GM12875 (cell line): ENCODE data around the gene BABAM2.

ENCODE experiments used
- H3K4me3 ChIP-seq: one replicate; pipeline ENCODE4 v1.5.1; 2011; ENCODE audit warnings: low read depth, low read length, control low read depth
- TF ChIP-seq, protein P1 (sequence below): IDR thresholded peaks from 2 replicates; pipeline ENCODE4 v1.5.1; 2011; ENCODE audit warnings: low read depth, mild to moderate bottlenecking, control low read depth, inconsistent platforms, low read length, moderate library complexity, borderline replicate concordance; ENCODE audit not compliant: insufficient read depth

BABAM2 gene

GRCh38 chr2:28062867-28063266 lies 172.3 kb downstream of the BABAM2 start:
- TF ChIP-seq, protein P1, sequence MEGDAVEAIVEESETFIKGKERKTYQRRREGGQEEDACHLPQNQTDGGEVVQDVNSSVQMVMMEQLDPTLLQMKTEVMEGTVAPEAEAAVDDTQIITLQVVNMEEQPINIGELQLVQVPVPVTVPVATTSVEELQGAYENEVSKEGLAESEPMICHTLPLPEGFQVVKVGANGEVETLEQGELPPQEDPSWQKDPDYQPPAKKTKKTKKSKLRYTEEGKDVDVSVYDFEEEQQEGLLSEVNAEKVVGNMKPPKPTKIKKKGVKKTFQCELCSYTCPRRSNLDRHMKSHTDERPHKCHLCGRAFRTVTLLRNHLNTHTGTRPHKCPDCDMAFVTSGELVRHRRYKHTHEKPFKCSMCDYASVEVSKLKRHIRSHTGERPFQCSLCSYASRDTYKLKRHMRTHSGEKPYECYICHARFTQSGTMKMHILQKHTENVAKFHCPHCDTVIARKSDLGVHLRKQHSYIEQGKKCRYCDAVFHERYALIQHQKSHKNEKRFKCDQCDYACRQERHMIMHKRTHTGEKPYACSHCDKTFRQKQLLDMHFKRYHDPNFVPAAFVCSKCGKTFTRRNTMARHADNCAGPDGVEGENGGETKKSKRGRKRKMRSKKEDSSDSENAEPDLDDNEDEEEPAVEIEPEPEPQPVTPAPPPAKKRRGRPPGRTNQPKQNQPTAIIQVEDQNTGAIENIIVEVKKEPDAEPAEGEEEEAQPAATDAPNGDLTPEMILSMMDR = no peak

DNA sequence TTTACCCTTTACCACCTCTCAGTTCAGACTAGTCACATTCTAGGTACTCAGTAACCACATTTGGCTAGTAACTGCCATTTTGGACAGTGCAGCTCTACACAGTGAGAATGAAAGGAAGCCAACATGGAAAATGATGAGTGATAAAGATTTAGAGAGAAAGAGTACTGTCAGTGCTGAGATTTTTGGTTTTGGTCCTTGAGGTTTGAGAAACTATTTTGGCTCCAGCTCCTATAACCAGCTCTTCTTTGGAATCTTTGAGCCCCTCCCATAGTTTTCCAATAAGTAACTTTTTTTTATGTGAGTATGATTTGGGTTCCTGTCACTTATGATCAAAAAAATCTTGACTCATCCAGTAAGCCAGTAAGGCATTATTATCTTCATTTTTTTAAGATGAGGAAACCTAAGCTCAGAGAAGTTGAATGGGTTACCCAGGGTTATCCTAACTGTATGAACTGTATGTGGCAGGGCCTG lies 173.0 kb downstream of the BABAM2 start:
- TF ChIP-seq, protein P1 = no peak
- H3K4me3 ChIP-seq = no peak overlapping the region

More at GRCh38 chr2:28062867-28063266, 172.3 kb downstream of the BABAM2 start:
- no peak overlapping the region for H3K4me3 ChIP-seq

- no peak overlapping the region for H3K4me3 ChIP-seq
- TF ChIP-seq, protein P1 = no peak
These were observed 177.1 kb downstream of the BABAM2 start for GRCh38 chr2:28067602-28068001.

GRCh38 chr2:28068088-28068487 lies 177.6 kb downstream of the BABAM2 start:
- TF ChIP-seq, protein P1 = no peak
- H3K4me3 ChIP-seq = no peak overlapping the region

DNA sequence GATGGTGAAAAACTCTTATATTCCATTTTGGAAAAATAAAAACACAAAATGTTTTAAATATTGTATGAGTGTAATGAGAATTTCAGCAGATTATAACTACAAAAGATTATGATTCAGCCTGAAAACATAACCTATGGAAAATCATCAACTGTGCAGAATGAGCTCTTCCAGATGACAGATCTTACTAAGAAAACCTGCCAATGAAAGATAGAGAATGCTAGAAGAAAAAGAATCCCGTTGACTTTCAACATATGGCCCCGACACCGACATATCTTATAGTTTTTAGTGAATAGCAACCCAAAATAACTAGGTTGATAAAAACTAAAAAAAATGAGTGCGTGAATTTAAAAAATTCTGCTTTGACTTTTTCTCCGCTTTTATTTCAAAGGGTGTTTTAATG lies 178.0 kb downstream of the BABAM2 start:
- TF ChIP-seq, protein P1 = no peak
- H3K4me3 ChIP-seq = no peak overlapping the region

DNA sequence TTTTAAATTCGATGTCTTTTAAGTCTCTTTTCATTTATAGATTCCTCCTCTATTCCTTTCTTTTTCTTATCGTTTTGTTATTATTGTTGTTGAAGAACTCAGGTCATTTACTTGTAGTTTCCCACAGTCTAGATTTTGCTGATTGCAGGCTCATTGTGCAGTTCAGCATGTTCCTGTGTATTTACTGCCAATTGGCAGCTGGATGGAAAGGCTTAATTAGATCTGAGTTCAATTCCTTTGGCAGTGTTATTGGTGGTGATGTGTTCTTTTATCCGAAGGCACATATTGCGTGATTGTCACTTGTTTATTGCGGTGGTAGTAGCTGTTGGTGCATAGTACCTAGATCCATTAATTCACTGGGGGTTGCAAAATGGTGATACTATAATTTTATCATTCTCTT lies 180.7 kb downstream of the BABAM2 start:
- TF ChIP-seq, protein P1 = no peak
- no peak overlapping the region for H3K4me3 ChIP-seq

- no peak overlapping the region for H3K4me3 ChIP-seq
- TF ChIP-seq, protein P1 = no peak
These were observed 183.6 kb downstream of the BABAM2 start for GRCh38 chr2:28074137-28074536.
